DLD1 (cell line): Measurements from ENCODE around the gene TAF11L9.
"Not testable (repeated sequence)": the region's sequence is repeated elsewhere in the genome, so short reads cannot be mapped to it uniquely, and the experiment has no call there.

Experiments
- in situ Hi-C: cut with HindIII; loops from 2 replicates; pipeline ENCODE4 v1.10.0; 2017; ENCODE audit warnings: low sequenced_read_pairs

The TAF11L9 gene

DNA sequence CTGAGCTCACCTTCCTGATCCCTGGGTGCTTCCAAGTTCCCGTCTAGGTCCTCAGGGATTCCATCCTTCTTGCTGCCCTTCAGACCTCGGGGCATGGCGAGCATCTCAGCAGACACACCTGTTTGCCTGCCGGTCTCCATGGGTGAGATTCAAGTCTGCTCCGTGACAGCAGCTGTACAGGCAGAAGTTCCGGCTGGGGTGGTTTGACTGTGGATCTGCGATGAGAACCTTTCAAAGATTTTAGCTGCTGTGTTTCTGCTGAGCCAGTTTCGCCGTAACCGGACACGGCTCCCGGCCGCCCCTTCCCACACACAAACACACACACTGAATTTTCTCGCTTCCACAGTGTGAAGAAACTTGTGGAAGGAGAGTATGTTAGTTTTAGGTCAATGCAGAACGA is at the start of gene TAF11L9:
TAF11L9 (minus strand) TSS at position 140 of the 400 bp plus-strand sequence.
- in situ Hi-C loops, result not testable (repeated sequence)

DNA sequence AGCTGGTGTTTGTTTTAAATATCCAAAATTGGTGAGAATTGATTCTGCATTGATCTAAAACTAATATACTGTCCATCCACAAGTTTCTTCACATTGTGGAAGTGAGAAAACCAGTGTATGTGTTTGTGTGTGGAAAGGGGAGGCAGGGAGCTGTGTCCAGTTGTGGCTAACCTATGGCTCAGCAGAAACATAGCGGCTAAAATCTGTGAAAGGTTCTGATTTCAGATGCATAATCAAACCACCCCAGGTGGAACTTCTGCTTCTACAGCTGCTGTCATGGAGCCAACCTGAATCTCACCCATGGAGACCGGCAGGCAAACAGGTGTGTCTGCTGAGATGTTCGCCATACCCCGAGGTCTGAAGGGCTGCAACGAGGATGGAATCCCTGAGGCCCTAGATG is 40.0 kb upstream of the TAF11L9 start, which contains the start of gene TAF11L14:
TAF11L14 (plus strand) TSS at position 301 of the 400 bp plus-strand sequence.
- in situ Hi-C loops, result no loop called here

DNA sequence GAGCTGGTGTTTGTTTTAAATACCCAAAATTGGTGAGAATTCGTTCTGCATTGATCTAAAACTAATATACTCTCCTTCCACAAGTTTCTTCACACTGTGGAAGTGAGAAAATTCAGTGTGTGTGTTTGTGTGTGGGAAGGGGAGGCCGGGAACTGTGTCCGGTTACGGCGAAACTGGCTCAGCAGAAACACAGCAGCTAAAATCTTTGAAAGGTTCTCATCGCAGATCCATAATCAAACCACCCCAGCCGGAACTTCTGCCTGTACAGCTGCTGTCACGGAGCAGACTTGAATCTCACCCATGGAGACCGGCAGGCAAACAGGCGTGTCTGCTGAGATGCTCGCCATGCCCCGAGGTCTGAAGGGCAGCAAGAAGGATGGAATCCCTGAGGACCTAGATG is 37.6 kb upstream of the TAF11L9 start, which contains the start of gene TAF11L13:
TAF11L13 (plus strand) TSS at position 301 of the 400 bp plus-strand sequence.
- in situ Hi-C loops, result not testable (repeated sequence)

DNA sequence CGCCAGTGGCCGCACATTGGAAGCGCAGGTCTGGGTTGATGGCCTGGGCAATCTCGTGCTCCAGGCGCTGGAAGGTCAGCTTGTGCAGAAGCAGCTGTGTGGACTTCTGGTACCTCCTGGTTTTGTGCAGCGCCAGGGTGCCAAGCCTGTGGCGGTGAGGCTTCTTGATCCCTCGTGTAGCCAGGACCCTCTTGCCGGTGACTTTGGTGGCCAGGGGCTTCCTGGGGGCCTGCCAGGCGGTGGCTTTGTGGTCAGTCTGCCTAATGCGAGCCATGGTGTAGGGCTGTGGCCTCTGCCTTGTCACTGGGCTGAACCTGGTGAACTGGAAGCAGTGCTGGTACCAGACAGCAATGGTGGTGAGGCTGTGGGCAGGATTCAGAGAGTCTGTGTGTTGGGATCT is 31.5 kb upstream of the TAF11L9 start:
- in situ Hi-C loops, result no loop called here

DNA sequence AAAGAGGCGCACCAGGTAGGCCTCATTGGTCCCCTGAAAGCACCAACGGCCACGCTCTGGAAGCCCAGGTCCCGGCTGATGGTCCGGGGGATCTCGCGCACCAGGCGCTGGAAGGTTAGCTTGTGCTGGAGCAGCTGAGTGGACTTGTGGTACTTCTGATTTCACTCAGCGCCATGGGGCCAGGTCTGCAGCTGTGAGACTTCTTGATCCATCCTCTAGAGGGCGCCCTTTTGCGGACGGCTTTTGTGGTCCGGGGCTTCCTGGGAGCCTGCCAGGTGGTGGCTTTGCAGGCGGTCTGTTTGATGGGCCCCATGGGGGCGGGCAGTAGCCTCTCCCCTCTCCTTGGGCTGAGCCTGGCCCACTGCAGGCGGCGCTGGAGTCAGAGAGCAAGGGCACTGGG is 26.4 kb upstream of the TAF11L9 start:
- in situ Hi-C loops, result no loop called here

DNA sequence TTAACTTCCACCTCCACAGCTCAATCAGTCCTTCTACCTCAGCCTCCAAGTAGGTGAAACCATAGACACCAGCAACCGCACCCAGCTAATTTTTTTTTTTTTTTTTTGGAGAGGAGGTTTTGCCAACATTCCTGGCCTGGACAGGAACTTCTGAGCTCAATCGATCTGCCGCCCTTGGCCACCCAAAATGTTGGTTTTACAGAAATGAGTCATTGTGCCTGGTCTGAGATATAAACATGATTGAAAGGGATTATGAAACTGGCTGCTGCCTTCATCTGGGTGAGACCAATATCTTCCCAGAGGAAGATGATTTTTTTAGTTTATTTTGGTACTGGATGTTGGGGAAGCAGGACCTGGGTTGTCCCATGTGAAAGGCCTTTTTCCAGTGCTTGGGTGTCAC is 25.2 kb upstream of the TAF11L9 start:
- in situ Hi-C loops, result no loop called here

DNA sequence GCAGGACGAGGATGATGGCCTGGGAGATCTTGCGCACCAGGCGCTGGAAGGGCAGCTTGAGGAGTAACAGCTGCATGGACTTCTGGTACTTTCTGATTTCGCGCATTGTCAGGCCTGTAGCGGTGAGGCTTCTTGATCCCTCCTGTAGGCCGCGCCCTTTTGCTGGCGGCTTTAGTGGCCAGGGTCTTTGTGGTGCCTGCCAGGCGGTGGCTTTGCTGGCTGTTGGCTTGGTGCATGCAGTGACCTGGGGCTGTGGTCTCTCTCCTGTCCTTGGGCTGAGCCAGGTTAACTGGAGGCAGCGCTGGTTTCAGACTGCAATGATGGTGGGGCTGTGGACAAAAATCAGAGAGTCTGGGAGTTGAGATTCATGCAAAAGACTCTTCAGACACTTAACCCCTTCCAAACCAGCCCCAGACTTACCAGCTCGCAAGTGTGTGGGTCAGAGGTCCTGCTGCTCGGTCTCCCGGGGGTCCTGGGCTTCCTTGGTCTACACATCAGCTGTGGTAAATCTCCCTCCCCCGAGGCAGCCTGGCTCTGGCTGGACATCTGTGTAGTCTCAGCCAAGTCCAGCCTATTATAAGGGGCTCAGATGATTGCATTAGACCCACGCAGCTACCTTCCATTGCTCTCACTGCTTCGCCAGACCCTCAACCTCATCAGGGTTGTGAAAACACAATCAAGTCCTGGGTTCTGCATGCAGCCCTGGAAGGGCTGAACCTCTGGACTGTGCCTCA is 20.8 kb upstream of the TAF11L9 start:
- in situ Hi-C loops, result no loop called here

DNA sequence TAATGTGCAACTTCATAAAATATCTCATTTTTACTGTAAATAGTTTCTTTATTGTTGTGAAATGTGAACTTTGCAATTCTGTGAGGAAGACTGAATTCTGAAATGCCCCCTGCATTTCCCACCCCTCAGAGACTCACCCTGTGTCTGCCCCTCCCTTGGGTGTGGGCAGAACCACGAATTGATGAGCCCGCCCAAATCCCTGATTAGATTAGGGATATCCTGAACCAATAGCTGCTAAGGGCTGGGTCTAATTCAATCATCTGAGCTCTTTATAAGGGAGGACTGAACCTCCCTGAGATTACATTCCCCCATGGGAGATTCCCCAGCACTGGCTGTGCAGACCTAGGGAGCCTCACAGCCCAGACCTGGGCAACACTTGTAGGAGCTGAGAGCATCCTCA is 15.9 kb upstream of the TAF11L9 start, which contains the start of gene TAF11L12:
TAF11L12 (plus strand) TSS at position 301 of the 400 bp plus-strand sequence.
- in situ Hi-C loops, result not testable (repeated sequence)

DNA sequence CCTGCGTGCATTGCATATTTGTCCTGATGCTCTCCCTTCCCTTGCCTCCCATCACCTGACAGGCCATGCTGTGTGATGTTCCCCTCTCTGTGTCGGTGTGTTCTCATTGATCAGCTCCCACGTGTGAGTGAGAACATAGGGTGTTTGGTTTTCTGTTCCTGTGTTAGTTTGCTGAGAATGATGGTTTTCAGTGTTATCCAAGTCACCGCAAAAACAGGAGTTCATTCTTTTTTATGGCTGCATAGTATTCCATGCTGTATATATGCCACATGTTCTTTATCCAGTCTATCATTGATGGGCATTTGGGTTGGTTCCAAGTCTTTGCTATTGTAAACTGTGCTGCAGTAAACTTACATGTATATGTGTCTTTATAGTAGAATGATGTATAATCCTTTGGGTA is 13.3 kb upstream of the TAF11L9 start:
- in situ Hi-C loops, result not testable (repeated sequence)

DNA sequence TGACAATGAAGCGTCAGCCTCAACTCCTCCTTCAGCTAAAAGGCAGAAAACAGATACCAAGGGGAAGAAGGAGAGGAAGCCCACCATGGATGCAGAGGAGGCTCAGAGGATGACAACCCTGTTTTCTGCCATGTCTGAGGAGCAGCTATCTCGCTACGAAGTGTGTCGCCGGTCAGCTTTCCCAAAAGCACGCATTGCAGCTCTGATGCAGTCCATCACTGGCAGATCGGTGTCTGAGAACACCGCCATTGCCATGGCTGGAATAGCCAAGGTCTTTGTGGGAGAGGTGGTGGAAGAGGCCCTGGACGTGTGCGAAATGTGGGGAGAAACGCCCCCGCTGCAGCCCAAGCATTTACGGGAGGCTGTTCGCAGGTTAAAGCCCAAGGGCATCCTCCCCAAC is 10.8 kb upstream of the TAF11L9 start:
- in situ Hi-C loops, result no loop called here

DNA sequence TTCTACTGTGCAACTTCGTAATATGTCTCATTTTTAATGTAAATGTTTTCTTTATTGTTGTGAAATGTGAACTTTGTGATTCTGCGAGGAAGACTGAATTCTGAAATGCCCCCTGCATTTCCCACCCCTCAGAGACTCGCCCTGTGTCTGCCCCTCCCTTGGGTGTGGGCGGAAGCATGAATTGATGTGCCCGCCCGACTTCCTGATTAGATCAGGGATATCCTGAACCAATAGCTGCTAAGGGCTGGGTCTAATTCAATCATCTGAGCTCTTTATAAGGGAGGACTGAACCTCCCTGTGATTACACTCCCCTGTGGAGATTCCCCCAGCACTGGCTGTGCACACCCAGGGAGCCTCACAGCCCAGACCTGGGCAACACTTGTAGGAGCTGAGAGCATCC is 9.7 kb upstream of the TAF11L9 start, which contains the start of gene TAF11L11:
TAF11L11 (plus strand) TSS at position 304 of the 400 bp plus-strand sequence.
- in situ Hi-C loops, result not testable (repeated sequence)

DNA sequence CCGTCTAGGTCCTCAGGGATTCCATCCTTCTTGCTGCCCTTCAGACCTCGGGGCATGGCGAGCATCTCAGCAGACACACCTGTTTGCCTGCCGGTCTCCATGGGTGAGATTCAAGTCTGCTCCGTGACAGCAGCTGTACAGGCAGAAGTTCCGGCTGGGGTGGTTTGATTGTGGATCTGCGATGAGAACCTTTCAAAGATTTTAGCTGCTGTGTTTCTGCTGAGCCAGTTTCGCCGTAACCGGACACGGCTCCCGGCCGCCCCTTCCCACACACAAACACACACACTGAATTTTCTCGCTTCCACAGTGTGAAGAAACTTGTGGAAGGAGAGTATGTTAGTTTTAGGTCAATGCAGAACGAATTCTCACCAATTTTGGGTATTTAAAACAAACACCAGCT is 3.5 kb upstream of the TAF11L9 start, which contains the start of gene TAF11L10:
TAF11L10 (minus strand) TSS at position 101 of the 400 bp plus-strand sequence.
- in situ Hi-C loops, result not testable (repeated sequence)

DNA sequence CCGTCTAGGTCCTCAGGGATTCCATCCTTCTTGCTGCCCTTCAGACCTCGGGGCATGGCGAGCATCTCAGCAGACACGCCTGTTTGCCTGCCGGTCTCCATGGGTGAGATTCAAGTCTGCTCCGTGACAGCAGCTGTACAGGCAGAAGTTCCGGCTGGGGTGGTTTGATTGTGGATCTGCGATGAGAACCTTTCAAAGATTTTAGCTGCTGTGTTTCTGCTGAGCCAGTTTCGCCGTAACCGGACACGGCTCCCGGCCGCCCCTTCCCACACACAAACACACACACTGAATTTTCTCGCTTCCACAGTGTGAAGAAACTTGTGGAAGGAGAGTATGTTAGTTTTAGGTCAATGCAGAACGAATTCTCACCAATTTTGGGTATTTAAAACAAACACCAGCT is 3.3 kb downstream of the TAF11L9 start, which contains the start of gene TAF11L8:
TAF11L8 (minus strand) TSS at position 101 of the 400 bp plus-strand sequence.
- in situ Hi-C loops, result not testable (repeated sequence)

DNA sequence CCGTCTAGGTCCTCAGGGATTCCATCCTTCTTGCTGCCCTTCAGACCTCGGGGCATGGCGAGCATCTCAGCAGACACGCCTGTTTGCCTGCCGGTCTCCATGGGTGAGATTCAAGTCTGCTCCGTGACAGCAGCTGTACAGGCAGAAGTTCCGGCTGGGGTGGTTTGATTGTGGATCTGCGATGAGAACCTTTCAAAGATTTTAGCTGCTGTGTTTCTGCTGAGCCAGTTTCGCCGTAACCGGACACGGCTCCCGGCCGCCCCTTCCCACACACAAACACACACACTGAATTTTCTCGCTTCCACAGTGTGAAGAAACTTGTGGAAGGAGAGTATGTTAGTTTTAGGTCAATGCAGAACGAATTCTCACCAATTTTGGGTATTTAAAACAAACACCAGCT is 8.5 kb downstream of the TAF11L9 start, which contains the start of gene TAF11L7:
TAF11L7 (minus strand) TSS at position 101 of the 400 bp plus-strand sequence.
- in situ Hi-C loops, result not testable (repeated sequence)
